ENCODE results near the gene MYO18B. TPM values are rescaled to one million over a fixed set of nuclear protein-coding genes. Genes with fewer than 3 reads are reported as not detected.

Gene MYO18B
- total and polyA plus RNA-seq, 2 of the 4 experiments (the other 2 are of a cell fraction), result under 0.01 TPM; not detected in 1

- H3K4me1 ChIP-seq (ENCODE audit: control insufficient read depth, insufficient read depth, low read length), result no peaks in the 10 kb centered on the region
- ChIA-PET CTCF (interaction anchor here (1.5 kb wide), 1 partner anchor 234 kb away, joined by 3 read pairs; no protein-coding TSS in a partner anchor), POLR2A (ENCODE audit: unreplicated experiment) (no interaction called here)
- no peak overlapping the region for H2AFZ ChIP-seq (replicated peaks; ENCODE audit: low read length, poor library complexity)
- no peaks in the 10 kb centered on the region for H3K36me3 ChIP-seq (ENCODE audit: control insufficient read depth, insufficient read depth, low read length)
- no peak overlapping the region for H2AK5ac ChIP-seq (ENCODE audit: low read depth, low read length)
- H3K27me3 ChIP-seq (ENCODE audit: control insufficient read depth, insufficient read depth, low read length), result no peaks in the 10 kb centered on the region
- H4K20me1 ChIP-seq (ENCODE audit: insufficient read depth, low read length), result no peaks in the 10 kb centered on the region
- no peak overlapping the region for H4K91ac ChIP-seq (ENCODE audit: insufficient read depth, low read depth, low read length)
- H2BK5ac ChIP-seq (ENCODE audit: low read depth, low read length, poor library complexity, severe bottlenecking), result no peak overlapping the region
- ATAC-seq (ENCODE audit: low read depth) (no peak), DNase-seq (no peak)
- no peaks in the 10 kb centered on the region for H3K9me3 ChIP-seq (ENCODE audit: control insufficient read depth, insufficient read depth, low read length)
- BruUV-seq (replicated peaks), result no TSS peak
- in situ Hi-C loops (cut with MboI; ENCODE audit: low sequenced_read_pairs) (no loop called here), dilution Hi-C loops (cut with HindIII; ENCODE audit: low sequenced_read_pairs, unreplicated experiment) (no loop called here), intact Hi-C loops (cut with micrococcal nuclease) (no loop called here)
- H2BK20ac ChIP-seq (ENCODE audit: low read depth, low read length), result no peak overlapping the region
- no peak overlapping the region for H2BK15ac ChIP-seq (ENCODE audit: low read depth, low read length)
- 81% methylated on average over 5 of the region's 5 CpGs; no CpG with 5 or more reads in 1 of the 2 experiments for WGBS, 2 experiments (ENCODE audit: extremely low coverage in 2 of 2, insufficient read length in 1 of 2)
- H3K4me3 ChIP-seq (ENCODE audit: insufficient read depth, low read depth, low read length), result no peak overlapping the region
- H3K23ac ChIP-seq (ENCODE audit: low read depth, low read length), result no peak overlapping the region
- no peak overlapping the region for H3K4ac ChIP-seq (ENCODE audit: low read depth, low read length)
- no peak overlapping the region for H3K14ac ChIP-seq (replicated peaks; ENCODE audit: low read depth, low read length)
- no peak overlapping the region for H4K8ac ChIP-seq (ENCODE audit: low read depth in 2 of 2, low read length in 2 of 2)
- H3K56ac ChIP-seq (ENCODE audit: extremely low read depth, insufficient read depth, low read length), result no peak overlapping the region
- H3K79me1 ChIP-seq (ENCODE audit: low read depth in 1 of 2, low read length in 2 of 2), result no peaks in the 10 kb centered on the region
- TF ChIP-seq CHD1 (IDR thresholded peaks at IDR 0.05; ENCODE audit: low read depth, low read length) (no peak), MAZ (IDR thresholded peaks at IDR 0.05; ENCODE audit: borderline replicate concordance, low read depth, low read length) (no peak), NFE2L2 (IDR thresholded peaks at IDR 0.05; ENCODE audit: low read depth, low read length) (no peak), POLR2A (IDR thresholded peaks at IDR 0.05; ENCODE audit: low read depth, low read length) (no peak), RAD21 (IDR thresholded peaks at IDR 0.05; ENCODE audit: low read length) (no peak)
- no peak overlapping the region for H3K18ac ChIP-seq (ENCODE audit: low read depth, low read length)
- no peak overlapping the region for H2AK9ac ChIP-seq (replicated peaks; ENCODE audit: low read depth, low read length, poor library complexity)
- no peak overlapping the region for H3K27ac ChIP-seq (ENCODE audit: insufficient read depth, low read length)
- no peak overlapping the region for H3K9ac ChIP-seq (ENCODE audit: low read depth, low read length)
- no peak overlapping the region for H4K5ac ChIP-seq (ENCODE audit: low read depth, low read length)
- H2BK120ac ChIP-seq (ENCODE audit: low read depth, low read length), result no peak overlapping the region
- H3K9me1 ChIP-seq (ENCODE audit: insufficient read depth, low read length), result no peaks in the 10 kb centered on the region
- H3K4me2 ChIP-seq (ENCODE audit: low read depth, low read length), result no peak overlapping the region
Observed at GRCh38 chr22:25697181-25697664, 44.8 kb upstream of the MYO18B start.
